Measurements from ENCODE around the gene STK24.
A peak's percentile ranks its signal among the peaks of the same experiment; 100 is the strongest.

Gene STK24

GRCh38 chr13:98459721-98460370 lies 117.1 kb downstream of the STK24 start:
- H2AFZ ChIP-seq (ENCODE audit: low read length, unreplicated experiment): no peak overlapping the region
- H3K4me3 ChIP-seq (ENCODE audit: low read depth, low read length): no peak overlapping the region
- H3K36me3 ChIP-seq (ENCODE audit: insufficient read depth, low read length): peaks cover 16% of the 10 kb centered on the region; the same call in 1 of the 2 replicates
- no peaks in the 10 kb centered on the region for H3K27me3 ChIP-seq (ENCODE audit: insufficient read depth, low read length)
- peaks cover 7% of the 10 kb centered on the region for H3K4me1 ChIP-seq (ENCODE audit: control insufficient read depth, insufficient read depth, low read length, unreplicated experiment)
- peaks cover 9% of the 10 kb centered on the region for H3K79me2 ChIP-seq (ENCODE audit: control insufficient read depth, insufficient read depth, low read length, unreplicated experiment)
- no peak overlapping the region for H3K27ac ChIP-seq (ENCODE audit: low read depth, low read length)

- Histone ChIP-seq H3K79me2 (ENCODE audit: control insufficient read depth, insufficient read depth, low read length, unreplicated experiment) (peaks cover 7% of the 10 kb centered on the region), H3K36me3 (ENCODE audit: insufficient read depth, low read length) (peaks cover 16% of the 10 kb centered on the region; the same call in 1 of the 2 replicates), H3K27ac (ENCODE audit: low read depth, low read length) (no peak overlapping the region), H3K4me3 (ENCODE audit: low read depth, low read length) (no peak overlapping the region), H3K27me3 (ENCODE audit: insufficient read depth, low read length) (no peaks in the 10 kb centered on the region), H3K4me1 (ENCODE audit: control insufficient read depth, insufficient read depth, low read length, unreplicated experiment) (peaks cover 12% of the 10 kb centered on the region), H2AFZ (ENCODE audit: low read length, unreplicated experiment) (no peak overlapping the region)
Measured at GRCh38 chr13:98459171-98459681, 117.7 kb downstream of the STK24 start.

GRCh38 chr13:98458431-98458830 lies 118.5 kb downstream of the STK24 start:
- H3K36me3 ChIP-seq (ENCODE audit: insufficient read depth, low read length): peaks cover 11% of the 10 kb centered on the region; the same call in 1 of the 2 replicates
- no peak overlapping the region for H3K27ac ChIP-seq (ENCODE audit: low read depth, low read length)
- no peak overlapping the region for H2AFZ ChIP-seq (ENCODE audit: low read length, unreplicated experiment)
- H3K4me3 ChIP-seq (ENCODE audit: low read depth, low read length): no peak overlapping the region
- no peaks in the 10 kb centered on the region for H3K27me3 ChIP-seq (ENCODE audit: insufficient read depth, low read length)
- peaks cover 5% of the 10 kb centered on the region for H3K79me2 ChIP-seq (ENCODE audit: control insufficient read depth, insufficient read depth, low read length, unreplicated experiment)
- H3K4me1 ChIP-seq (ENCODE audit: control insufficient read depth, insufficient read depth, low read length, unreplicated experiment): peaks cover 19% of the 10 kb centered on the region

GRCh38 chr13:98457053-98457452 lies 119.9 kb downstream of the STK24 start:
- peaks cover 14% of the 10 kb centered on the region for H3K36me3 ChIP-seq (ENCODE audit: insufficient read depth, low read length)

GRCh38 chr13:98456413-98456845 lies 120.5 kb downstream of the STK24 start:
- Histone ChIP-seq H3K36me3 (ENCODE audit: insufficient read depth, low read length) (peaks cover 14% of the 10 kb centered on the region), H3K4me1 (ENCODE audit: control insufficient read depth, insufficient read depth, low read length, unreplicated experiment) (peaks cover 38% of the 10 kb centered on the region), H2AFZ (ENCODE audit: low read length, unreplicated experiment) (no peak overlapping the region), H3K27ac (ENCODE audit: low read depth, low read length) (no peak overlapping the region), H3K79me2 (ENCODE audit: control insufficient read depth, insufficient read depth, low read length, unreplicated experiment) (no peaks in the 10 kb centered on the region), H3K4me3 (ENCODE audit: low read depth, low read length) (no peak overlapping the region), H3K27me3 (ENCODE audit: insufficient read depth, low read length) (no peaks in the 10 kb centered on the region)

More at GRCh38 chr13:98457053-98457452, 119.9 kb downstream of the STK24 start:
- no peak overlapping the region for H2AFZ ChIP-seq (ENCODE audit: low read length, unreplicated experiment)
- peaks cover 32% of the 10 kb centered on the region for H3K4me1 ChIP-seq (ENCODE audit: control insufficient read depth, insufficient read depth, low read length, unreplicated experiment)
- peaks cover 3% of the 10 kb centered on the region for H3K79me2 ChIP-seq (ENCODE audit: control insufficient read depth, insufficient read depth, low read length, unreplicated experiment)
- H3K27ac ChIP-seq (ENCODE audit: low read depth, low read length): no peak overlapping the region
- no peak overlapping the region for H3K4me3 ChIP-seq (ENCODE audit: low read depth, low read length)
- no peaks in the 10 kb centered on the region for H3K27me3 ChIP-seq (ENCODE audit: insufficient read depth, low read length)

- Histone ChIP-seq H2AFZ (ENCODE audit: low read length, unreplicated experiment) (no peak overlapping the region), H3K27ac (ENCODE audit: low read depth, low read length) (peak overlapping the region; percentile 91)
Measured at GRCh38 chr13:98454389-98454881, 122.5 kb downstream of the STK24 start.

GRCh38 chr13:98452851-98453843 lies 123.8 kb downstream of the STK24 start:
- H3K27me3 ChIP-seq (ENCODE audit: insufficient read depth, low read length): no peaks in the 10 kb centered on the region
- H3K36me3 ChIP-seq (ENCODE audit: insufficient read depth, low read length): peaks cover 10% of the 10 kb centered on the region
- no peaks in the 10 kb centered on the region for H3K79me2 ChIP-seq (ENCODE audit: control insufficient read depth, insufficient read depth, low read length, unreplicated experiment)
- H3K4me3 ChIP-seq (ENCODE audit: low read depth, low read length): no peak overlapping the region; the same call in 1 of the 2 replicates
- H3K4me1 ChIP-seq (ENCODE audit: control insufficient read depth, insufficient read depth, low read length, unreplicated experiment): peaks cover 50% of the 10 kb centered on the region
- H2AFZ ChIP-seq (ENCODE audit: low read length, unreplicated experiment): no peak overlapping the region
- peak overlapping the region; percentile 91 for H3K27ac ChIP-seq (ENCODE audit: low read depth, low read length)

More at GRCh38 chr13:98454389-98454881, 122.5 kb downstream of the STK24 start:
- Histone ChIP-seq H3K27me3 (ENCODE audit: insufficient read depth, low read length) (no peaks in the 10 kb centered on the region), H3K36me3 (ENCODE audit: insufficient read depth, low read length) (peaks cover 10% of the 10 kb centered on the region), H3K4me3 (ENCODE audit: low read depth, low read length) (no peak overlapping the region; the same call in 1 of the 2 replicates), H3K79me2 (ENCODE audit: control insufficient read depth, insufficient read depth, low read length, unreplicated experiment) (no peaks in the 10 kb centered on the region), H3K4me1 (ENCODE audit: control insufficient read depth, insufficient read depth, low read length, unreplicated experiment) (peaks cover 50% of the 10 kb centered on the region)

- Histone ChIP-seq H3K4me1 (ENCODE audit: control insufficient read depth, insufficient read depth, low read length, unreplicated experiment) (peaks cover 50% of the 10 kb centered on the region), H3K27ac (ENCODE audit: low read depth, low read length) (peak overlapping the region; percentile 93), H2AFZ (ENCODE audit: low read length, unreplicated experiment) (no peak overlapping the region), H3K79me2 (ENCODE audit: control insufficient read depth, insufficient read depth, low read length, unreplicated experiment) (no peaks in the 10 kb centered on the region), H3K36me3 (ENCODE audit: insufficient read depth, low read length) (peaks cover 13% of the 10 kb centered on the region), H3K27me3 (ENCODE audit: insufficient read depth, low read length) (no peaks in the 10 kb centered on the region), H3K4me3 (ENCODE audit: low read depth, low read length) (no peak overlapping the region)
Measured at GRCh38 chr13:98451676-98452470, 125.0 kb downstream of the STK24 start.

- H3K4me3 ChIP-seq (ENCODE audit: low read depth, low read length): no peak overlapping the region
- H3K79me2 ChIP-seq (ENCODE audit: control insufficient read depth, insufficient read depth, low read length, unreplicated experiment): no peaks in the 10 kb centered on the region
- H3K36me3 ChIP-seq (ENCODE audit: insufficient read depth, low read length): peaks cover 13% of the 10 kb centered on the region
- H3K27ac ChIP-seq (ENCODE audit: low read depth, low read length): peak overlapping the region; percentile 93
- no peak overlapping the region for H2AFZ ChIP-seq (ENCODE audit: low read length, unreplicated experiment)
- peaks cover 50% of the 10 kb centered on the region for H3K4me1 ChIP-seq (ENCODE audit: control insufficient read depth, insufficient read depth, low read length, unreplicated experiment)
- H3K27me3 ChIP-seq (ENCODE audit: insufficient read depth, low read length): no peaks in the 10 kb centered on the region
Measured at GRCh38 chr13:98450539-98451111, 126.3 kb downstream of the STK24 start.
